ENCODE results near the gene KLK15. TPM values are rescaled to one million over a fixed set of nuclear protein-coding genes. Genes with fewer than 3 reads are reported as not detected.

The KLK15 gene
- total and polyA plus RNA-seq, 10 of the 15 experiments (the other 5 are each of a cell fraction or from before 2014, with no cell fraction given) = 0.04 to 0.08 TPM; not detected in 8

DNA sequence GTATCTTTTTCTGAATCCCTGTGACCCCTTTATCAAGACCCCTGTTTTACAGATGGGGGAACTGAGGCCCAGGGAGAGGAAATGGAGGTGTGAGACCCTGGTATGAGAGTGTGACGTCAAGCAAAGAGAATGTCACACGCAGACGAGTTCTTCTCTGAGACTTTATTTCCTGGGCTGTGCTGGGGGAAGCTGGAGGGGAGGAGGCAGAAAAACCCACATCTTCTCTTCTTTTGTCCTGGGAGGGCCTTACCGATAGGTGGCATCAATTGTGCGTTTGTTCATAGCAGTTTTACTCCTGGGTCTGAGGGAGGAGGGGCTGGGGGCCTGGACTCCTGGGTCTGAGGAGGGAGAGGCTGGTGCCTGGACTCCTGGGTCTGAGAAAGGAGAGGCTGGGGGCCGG, 4.9 kb upstream of the KLK15 start:
- DNase-seq (ENCODE audit: low read depth, low spot score) (peak; percentile 25), FAIRE-seq (no peak), ATAC-seq (peak; percentile 64)
- no TSS peak for BruUV-seq (replicated peaks)
- Histone ChIP-seq H3K36me3 (ENCODE audit: control insufficient read depth in 2 of 2, insufficient read depth in 2 of 2, low read length in 1 of 2) (no peaks in the 10 kb centered on the region), H3K4me1 (ENCODE audit: control insufficient read depth, insufficient read depth, low read length) (peaks cover 5% of the 10 kb centered on the region; the same call in 1 of the 2 replicates), H3K79me2 (ENCODE audit: control insufficient read depth, insufficient read depth, low read length) (no peaks in the 10 kb centered on the region), H3K9ac (ENCODE audit: control insufficient read depth, insufficient read depth, low read length) (no peak overlapping the region), H3K27me3 (replicated peaks in 1 of 2; ENCODE audit: control insufficient read depth in 2 of 2, insufficient read depth in 2 of 2, low read length in 1 of 2) (no peaks in the 10 kb centered on the region), H3K4me3 (no peak overlapping the region), H3K27ac (ENCODE audit: control insufficient read depth, insufficient read depth) (no peak overlapping the region), H2AFZ (ENCODE audit: control insufficient read depth, low read depth, low read length) (peak overlapping the region; percentile 24; the same call in 1 of the 2 replicates), H3K9me3 (replicated peaks; ENCODE audit: control insufficient read depth, insufficient read depth, low read length) (no peaks in the 10 kb centered on the region; the same call in 2 of the 3 replicates), H3K4me2 (ENCODE audit: control insufficient read depth, insufficient read depth) (no peak overlapping the region), H4K20me1 (ENCODE audit: control insufficient read depth, insufficient read depth) (no peaks in the 10 kb centered on the region)
- SMC1A ChIA-PET (ENCODE audit: uncharacterized antibody, unreplicated experiment) = interaction anchor here (0.9 to 4.6 kb wide), 4 partner anchors 18 to 83 kb away, joined by 3 to 37 read pairs (median 4); no protein-coding TSS in a partner anchor
- 10% methylated on average over 6 of the region's 6 CpGs for WGBS (ENCODE audit: insufficient coverage, insufficient replicate concordance, low lambda C conversion rate, missing lambda C conversion rate)
- in situ Hi-C loops (cut with MboI) (no loop called here), intact Hi-C loops (cut with micrococcal nuclease; ENCODE audit: unreplicated experiment) (loop anchor here (1.0 to 5.0 kb wide), 2 partner anchors 59 to 84 kb away; no protein-coding TSS in a partner anchor)
- POLR2A ChIA-PET = interaction anchor here (0.7 kb wide), 2 partner anchors 54 to 269 kb away, joined by 4 to 7 read pairs; no protein-coding TSS in a partner anchor
- CTCF ChIA-PET = interaction anchor here (0.9 to 3.6 kb wide), 4 partner anchors 36 to 92 kb away, joined by 3 to 40 read pairs (median 4); no protein-coding TSS in a partner anchor
- RAD21 ChIA-PET (ENCODE audit: unreplicated experiment) = interaction anchor here (1.9 to 4.6 kb wide), 2 partner anchors 18 to 83 kb away, joined by 7 to 41 read pairs; no protein-coding TSS in a partner anchor
- TF ChIP-seq IKZF1 (conservative IDR thresholded peaks at IDR 0.05) (peak; percentile 22; the same call in 1 of the 2 replicates), SP1 (IDR thresholded peaks at IDR 0.05; ENCODE audit: low read depth, low read length) (no peak), BHLHE40 (IDR thresholded peaks at IDR 0.05; ENCODE audit: borderline replicate concordance in 1 of 2, low read depth in 2 of 2, low read length in 1 of 2) (no peak), POU2F2 (IDR thresholded peaks at IDR 0.05; ENCODE audit: borderline replicate concordance, low read depth, low read length) (no peak), TCF7 (IDR thresholded peaks at IDR 0.05; ENCODE audit: borderline replicate concordance) (no peak), NFXL1 (IDR thresholded peaks at IDR 0.05; ENCODE audit: borderline replicate concordance) (no peak), RUNX3 (IDR thresholded peaks at IDR 0.05; ENCODE audit: low read length) (peak; percentile 22; the same call in 1 of the 2 replicates), JUNB (IDR thresholded peaks at IDR 0.05) (no peak), CBX5 (IDR thresholded peaks at IDR 0.05; ENCODE audit: low read depth) (no peak), RAD21 (IDR thresholded peaks at IDR 0.05; ENCODE audit: insufficient read depth, low read depth, low read length) (peak; percentile 60)
- TF ChIP-seq, protein P1, sequence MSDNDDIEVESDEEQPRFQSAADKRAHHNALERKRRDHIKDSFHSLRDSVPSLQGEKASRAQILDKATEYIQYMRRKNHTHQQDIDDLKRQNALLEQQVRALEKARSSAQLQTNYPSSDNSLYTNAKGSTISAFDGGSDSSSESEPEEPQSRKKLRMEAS (IDR thresholded peaks at IDR 0.05; ENCODE audit: low read depth, low read length) = no peak
- TF ChIP-seq, protein P2, sequence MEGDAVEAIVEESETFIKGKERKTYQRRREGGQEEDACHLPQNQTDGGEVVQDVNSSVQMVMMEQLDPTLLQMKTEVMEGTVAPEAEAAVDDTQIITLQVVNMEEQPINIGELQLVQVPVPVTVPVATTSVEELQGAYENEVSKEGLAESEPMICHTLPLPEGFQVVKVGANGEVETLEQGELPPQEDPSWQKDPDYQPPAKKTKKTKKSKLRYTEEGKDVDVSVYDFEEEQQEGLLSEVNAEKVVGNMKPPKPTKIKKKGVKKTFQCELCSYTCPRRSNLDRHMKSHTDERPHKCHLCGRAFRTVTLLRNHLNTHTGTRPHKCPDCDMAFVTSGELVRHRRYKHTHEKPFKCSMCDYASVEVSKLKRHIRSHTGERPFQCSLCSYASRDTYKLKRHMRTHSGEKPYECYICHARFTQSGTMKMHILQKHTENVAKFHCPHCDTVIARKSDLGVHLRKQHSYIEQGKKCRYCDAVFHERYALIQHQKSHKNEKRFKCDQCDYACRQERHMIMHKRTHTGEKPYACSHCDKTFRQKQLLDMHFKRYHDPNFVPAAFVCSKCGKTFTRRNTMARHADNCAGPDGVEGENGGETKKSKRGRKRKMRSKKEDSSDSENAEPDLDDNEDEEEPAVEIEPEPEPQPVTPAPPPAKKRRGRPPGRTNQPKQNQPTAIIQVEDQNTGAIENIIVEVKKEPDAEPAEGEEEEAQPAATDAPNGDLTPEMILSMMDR (IDR thresholded peaks at IDR 0.05 in 2 of 3, conservative IDR thresholded peaks at IDR 0.05 in 1 of 3; ENCODE audit: control insufficient read depth in 2 of 3, extremely low read depth in 1 of 3, insufficient read depth in 1 of 3, low read depth in 3 of 3, low read length in 3 of 3) = peak; percentile 37 to 59 (median 56)
- TF ChIP-seq, protein P3, sequence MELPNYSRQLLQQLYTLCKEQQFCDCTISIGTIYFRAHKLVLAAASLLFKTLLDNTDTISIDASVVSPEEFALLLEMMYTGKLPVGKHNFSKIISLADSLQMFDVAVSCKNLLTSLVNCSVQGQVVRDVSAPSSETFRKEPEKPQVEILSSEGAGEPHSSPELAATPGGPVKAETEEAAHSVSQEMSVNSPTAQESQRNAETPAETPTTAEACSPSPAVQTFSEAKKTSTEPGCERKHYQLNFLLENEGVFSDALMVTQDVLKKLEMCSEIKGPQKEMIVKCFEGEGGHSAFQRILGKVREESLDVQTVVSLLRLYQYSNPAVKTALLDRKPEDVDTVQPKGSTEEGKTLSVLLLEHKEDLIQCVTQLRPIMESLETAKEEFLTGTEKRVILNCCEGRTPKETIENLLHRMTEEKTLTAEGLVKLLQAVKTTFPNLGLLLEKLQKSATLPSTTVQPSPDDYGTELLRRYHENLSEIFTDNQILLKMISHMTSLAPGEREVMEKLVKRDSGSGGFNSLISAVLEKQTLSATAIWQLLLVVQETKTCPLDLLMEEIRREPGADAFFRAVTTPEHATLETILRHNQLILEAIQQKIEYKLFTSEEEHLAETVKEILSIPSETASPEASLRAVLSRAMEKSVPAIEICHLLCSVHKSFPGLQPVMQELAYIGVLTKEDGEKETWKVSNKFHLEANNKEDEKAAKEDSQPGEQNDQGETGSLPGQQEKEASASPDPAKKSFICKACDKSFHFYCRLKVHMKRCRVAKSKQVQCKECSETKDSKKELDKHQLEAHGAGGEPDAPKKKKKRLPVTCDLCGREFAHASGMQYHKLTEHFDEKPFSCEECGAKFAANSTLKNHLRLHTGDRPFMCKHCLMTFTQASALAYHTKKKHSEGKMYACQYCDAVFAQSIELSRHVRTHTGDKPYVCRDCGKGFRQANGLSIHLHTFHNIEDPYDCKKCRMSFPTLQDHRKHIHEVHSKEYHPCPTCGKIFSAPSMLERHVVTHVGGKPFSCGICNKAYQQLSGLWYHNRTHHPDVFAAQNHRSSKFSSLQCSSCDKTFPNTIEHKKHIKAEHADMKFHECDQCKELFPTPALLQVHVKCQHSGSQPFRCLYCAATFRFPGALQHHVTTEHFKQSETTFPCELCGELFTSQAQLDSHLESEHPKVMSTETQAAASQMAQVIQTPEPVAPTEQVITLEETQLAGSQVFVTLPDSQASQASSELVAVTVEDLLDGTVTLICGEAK (IDR thresholded peaks at IDR 0.05; ENCODE audit: borderline replicate concordance) = no peak
- TF ChIP-seq, protein P4, sequence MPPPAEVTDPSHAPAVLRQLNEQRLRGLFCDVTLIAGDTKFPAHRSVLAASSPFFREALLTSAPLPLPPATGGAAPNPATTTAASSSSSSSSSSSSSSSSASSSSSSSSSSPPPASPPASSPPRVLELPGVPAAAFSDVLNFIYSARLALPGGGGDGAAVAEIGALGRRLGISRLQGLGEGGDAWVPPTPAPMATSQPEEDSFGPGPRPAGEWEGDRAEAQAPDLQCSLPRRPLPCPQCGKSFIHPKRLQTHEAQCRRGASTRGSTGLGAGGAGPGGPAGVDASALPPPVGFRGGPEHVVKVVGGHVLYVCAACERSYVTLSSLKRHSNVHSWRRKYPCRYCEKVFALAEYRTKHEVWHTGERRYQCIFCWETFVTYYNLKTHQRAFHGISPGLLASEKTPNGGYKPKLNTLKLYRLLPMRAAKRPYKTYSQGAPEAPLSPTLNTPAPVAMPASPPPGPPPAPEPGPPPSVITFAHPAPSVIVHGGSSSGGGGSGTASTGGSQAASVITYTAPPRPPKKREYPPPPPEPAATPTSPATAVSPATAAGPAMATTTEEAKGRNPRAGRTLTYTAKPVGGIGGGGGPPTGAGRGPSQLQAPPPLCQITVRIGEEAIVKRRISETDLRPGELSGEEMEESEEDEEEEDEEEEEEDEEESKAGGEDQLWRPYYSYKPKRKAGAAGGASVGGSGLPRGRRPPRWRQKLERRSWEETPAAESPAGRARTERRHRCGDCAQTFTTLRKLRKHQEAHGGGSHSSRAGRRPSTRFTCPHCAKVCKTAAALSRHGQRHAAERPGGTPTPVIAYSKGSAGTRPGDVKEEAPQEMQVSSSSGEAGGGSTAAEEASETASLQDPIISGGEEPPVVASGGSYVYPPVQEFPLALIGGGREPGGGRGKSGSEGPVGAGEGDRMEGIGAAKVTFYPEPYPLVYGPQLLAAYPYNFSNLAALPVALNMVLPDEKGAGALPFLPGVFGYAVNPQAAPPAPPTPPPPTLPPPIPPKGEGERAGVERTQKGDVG (CRISPR knock-in tag; IDR thresholded peaks at IDR 0.05) = no peak
